Measurements from ENCODE around the gene CNNM4. TPM values are rescaled to one million over a fixed set of nuclear protein-coding genes. Genes with fewer than 3 reads are reported as not detected.

Gene CNNM4
- total RNA-seq, 1 experiment from 2014 or later, result 12.5 TPM

DNA sequence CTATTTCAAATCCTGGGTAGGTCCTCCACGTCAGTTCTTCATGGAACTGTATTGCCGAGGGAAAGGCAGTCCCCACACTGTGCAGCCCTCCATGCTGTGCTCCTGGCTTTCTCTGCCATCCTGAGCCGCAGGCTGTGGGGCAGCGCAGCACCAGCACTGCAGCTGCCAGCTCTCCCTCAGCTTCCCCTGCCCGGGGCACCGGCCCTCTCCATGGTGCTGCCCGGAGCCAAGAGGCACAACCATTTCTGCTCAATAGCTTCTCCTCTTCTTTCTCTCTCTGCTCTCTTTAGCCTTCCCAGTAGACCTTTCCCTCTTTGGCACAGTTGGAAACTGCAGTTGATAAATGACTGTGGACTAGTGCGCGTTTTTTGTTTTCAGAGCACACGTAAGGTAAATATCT lies 71.0 kb downstream of the CNNM4 start:
- no peak for ATAC-seq
- intact Hi-C loops (cut with micrococcal nuclease), result no loop called here
- no TSS peak for BruUV-seq (replicated peaks)

DNA sequence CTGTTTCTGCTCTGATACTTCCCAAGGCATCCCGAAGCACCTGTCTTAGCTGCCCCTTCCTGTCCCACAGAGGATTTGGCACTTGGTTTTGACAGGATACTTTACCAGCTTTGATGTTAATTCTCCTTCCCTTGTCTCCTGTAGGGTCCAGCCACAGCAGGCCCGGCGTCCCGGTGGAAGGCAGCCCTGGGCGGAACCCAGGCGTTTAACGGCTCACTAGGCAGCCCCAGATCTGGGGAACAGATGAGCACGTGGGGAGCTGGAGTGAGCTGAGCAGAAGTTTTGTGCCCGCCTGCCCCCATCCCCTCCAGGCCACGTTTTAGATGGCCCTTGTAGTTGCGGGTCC lies 71.7 kb downstream of the CNNM4 start:
- Histone ChIP-seq H3K9ac (ENCODE audit: low read length) (no peak overlapping the region), H3K79me2 (ENCODE audit: low read length) (no peaks in the 10 kb centered on the region), H3K4me1 (ENCODE audit: insufficient read depth, low read length) (peaks cover 11% of the 10 kb centered on the region), H3K36me3 (ENCODE audit: low read depth, low read length) (peaks cover 12% of the 10 kb centered on the region), H3K27me3 (ENCODE audit: low read length) (no peaks in the 10 kb centered on the region), H3K9me3 (ENCODE audit: low read length) (no peaks in the 10 kb centered on the region), H3K27ac (ENCODE audit: low read length) (no peak overlapping the region), H3F3A (ENCODE audit: low read length, unreplicated experiment) (peaks cover 5% of the 10 kb centered on the region), H2AFZ (ENCODE audit: low read length) (no peak overlapping the region), H4K20me1 (ENCODE audit: low read length) (no peaks in the 10 kb centered on the region), H3K9me2 (replicated peaks; ENCODE audit: low read length) (no peaks in the 10 kb centered on the region), H3K4me2 (ENCODE audit: low read length) (no peak overlapping the region), H3K4me3 (ENCODE audit: low read length) (no peak overlapping the region)
- TF ChIP-seq EZH2phosphoT487 (IDR thresholded peaks at IDR 0.05; ENCODE audit: borderline replicate concordance, low read length) (no peak), EZH2 (IDR thresholded peaks at IDR 0.05; ENCODE audit: low read length, unreplicated experiment) (no peak)
- TF ChIP-seq, protein P1, sequence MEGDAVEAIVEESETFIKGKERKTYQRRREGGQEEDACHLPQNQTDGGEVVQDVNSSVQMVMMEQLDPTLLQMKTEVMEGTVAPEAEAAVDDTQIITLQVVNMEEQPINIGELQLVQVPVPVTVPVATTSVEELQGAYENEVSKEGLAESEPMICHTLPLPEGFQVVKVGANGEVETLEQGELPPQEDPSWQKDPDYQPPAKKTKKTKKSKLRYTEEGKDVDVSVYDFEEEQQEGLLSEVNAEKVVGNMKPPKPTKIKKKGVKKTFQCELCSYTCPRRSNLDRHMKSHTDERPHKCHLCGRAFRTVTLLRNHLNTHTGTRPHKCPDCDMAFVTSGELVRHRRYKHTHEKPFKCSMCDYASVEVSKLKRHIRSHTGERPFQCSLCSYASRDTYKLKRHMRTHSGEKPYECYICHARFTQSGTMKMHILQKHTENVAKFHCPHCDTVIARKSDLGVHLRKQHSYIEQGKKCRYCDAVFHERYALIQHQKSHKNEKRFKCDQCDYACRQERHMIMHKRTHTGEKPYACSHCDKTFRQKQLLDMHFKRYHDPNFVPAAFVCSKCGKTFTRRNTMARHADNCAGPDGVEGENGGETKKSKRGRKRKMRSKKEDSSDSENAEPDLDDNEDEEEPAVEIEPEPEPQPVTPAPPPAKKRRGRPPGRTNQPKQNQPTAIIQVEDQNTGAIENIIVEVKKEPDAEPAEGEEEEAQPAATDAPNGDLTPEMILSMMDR (conservative IDR thresholded peaks at IDR 0.05; ENCODE audit: low read depth, low read length), result no peak
- no peak for DNase-seq
- ChIA-PET POLR2A (ENCODE audit: unreplicated experiment) (no interaction called here), CTCF (no interaction called here)
- BruUV-seq (replicated peaks), result no TSS peak
- ATAC-seq, result no peak
- intact Hi-C loops (cut with micrococcal nuclease), result no loop called here

More for the DNA sequence above, 71.0 kb downstream of the CNNM4 start:
- H3K9ac ChIP-seq (ENCODE audit: low read length), result no peak overlapping the region
- H4K20me1 ChIP-seq (ENCODE audit: low read length), result no peaks in the 10 kb centered on the region
- DNase-seq, result no peak
- H3K9me3 ChIP-seq (ENCODE audit: low read length), result no peaks in the 10 kb centered on the region
- no peaks in the 10 kb centered on the region for H3K27me3 ChIP-seq (ENCODE audit: low read length)
- H2AFZ ChIP-seq (ENCODE audit: low read length), result no peak overlapping the region
- H3K4me2 ChIP-seq (ENCODE audit: low read length), result no peak overlapping the region
- no peaks in the 10 kb centered on the region for H3K9me2 ChIP-seq (replicated peaks; ENCODE audit: low read length)
- peaks cover 11% of the 10 kb centered on the region for H3K4me1 ChIP-seq (ENCODE audit: insufficient read depth, low read length)
- H3F3A ChIP-seq (ENCODE audit: low read length, unreplicated experiment), result peaks cover 5% of the 10 kb centered on the region
- no peak overlapping the region for H3K4me3 ChIP-seq (ENCODE audit: low read length)
- POLR2A ChIA-PET (ENCODE audit: unreplicated experiment), result no interaction called here
- H3K27ac ChIP-seq (ENCODE audit: low read length), result no peak overlapping the region
- TF ChIP-seq EZH2phosphoT487 (IDR thresholded peaks at IDR 0.05; ENCODE audit: borderline replicate concordance, low read length), result no peak
- TF ChIP-seq, protein P1 (conservative IDR thresholded peaks at IDR 0.05; ENCODE audit: low read depth, low read length), result no peak
- no peak for TF ChIP-seq EZH2 (IDR thresholded peaks at IDR 0.05; ENCODE audit: low read length, unreplicated experiment)
- CTCF ChIA-PET, result no interaction called here
- H3K79me2 ChIP-seq (ENCODE audit: low read length), result no peaks in the 10 kb centered on the region
- H3K36me3 ChIP-seq (ENCODE audit: low read depth, low read length), result peaks cover 12% of the 10 kb centered on the region

GRCh38 chr2:96832754-96833507 lies 72.2 kb downstream of the CNNM4 start:
- BruUV-seq (replicated peaks), result TSS peak; percentile 12
- Histone ChIP-seq H3K79me2 (ENCODE audit: low read length) (no peaks in the 10 kb centered on the region), H2AFZ (ENCODE audit: low read length) (no peak overlapping the region), H3K9ac (ENCODE audit: low read length) (no peak overlapping the region), H4K20me1 (ENCODE audit: low read length) (no peaks in the 10 kb centered on the region), H3K4me2 (ENCODE audit: low read length) (no peak overlapping the region), H3K27me3 (ENCODE audit: low read length) (no peaks in the 10 kb centered on the region), H3K4me3 (ENCODE audit: low read length) (no peak overlapping the region), H3K4me1 (ENCODE audit: insufficient read depth, low read length) (peaks cover 11% of the 10 kb centered on the region), H3F3A (ENCODE audit: low read length, unreplicated experiment) (peaks cover 5% of the 10 kb centered on the region), H3K36me3 (ENCODE audit: low read depth, low read length) (peaks cover 12% of the 10 kb centered on the region), H3K27ac (ENCODE audit: low read length) (no peak overlapping the region), H3K9me3 (ENCODE audit: low read length) (no peaks in the 10 kb centered on the region), H3K9me2 (replicated peaks; ENCODE audit: low read length) (no peaks in the 10 kb centered on the region)
- peak; percentile 52 for DNase-seq
- peak; percentile 89 for ATAC-seq
- ChIA-PET POLR2A (ENCODE audit: unreplicated experiment) (interaction anchor here (0.6 kb wide), 1 partner anchor 25 kb away, joined by 7 read pairs; no protein-coding TSS in a partner anchor), CTCF (interaction anchor here (0.7 kb wide), 1 partner anchor 35 kb away, joined by 4 read pairs; no protein-coding TSS in a partner anchor)
- intact Hi-C loops (cut with micrococcal nuclease), result no loop called here
- TF ChIP-seq EZH2phosphoT487 (IDR thresholded peaks at IDR 0.05; ENCODE audit: borderline replicate concordance, low read length) (no peak), EZH2 (IDR thresholded peaks at IDR 0.05; ENCODE audit: low read length, unreplicated experiment) (no peak)
- TF ChIP-seq, protein P1 (conservative IDR thresholded peaks at IDR 0.05; ENCODE audit: low read depth, low read length), result no peak
